Occipital lobe (tissue), 2 donors: ENCODE data around the gene ARMH2. TPM values are rescaled to one million over a fixed set of nuclear protein-coding genes. Genes with fewer than 3 reads are reported as not detected.

ENCODE experiments used
- DNase-seq: peaks from one replicate; lab custom pipeline; 2025; lab: John Stamatoyannopoulos, UW
- total RNA-seq: library from RNA; depleted of rRNA; stranded (reverse); fragments of >200 nt; gene quantifications from one replicate; pipeline ENCODE4 v1.2.3, GENCODE V29; 2014

The ARMH2 gene
- total RNA-seq = not detected

GRCh38 chr6:24798740-24799540 lies at the start of gene ARMH2:
ARMH2 (minus strand) TSS chr6:24798917; CDS start chr6:24798857, 60 bp downstream.
- DNase-seq = no peak

- DNase-seq = no peak
Observed at GRCh38 chr6:24848461-24848860, 49.7 kb upstream of the ARMH2 start.

DNA sequence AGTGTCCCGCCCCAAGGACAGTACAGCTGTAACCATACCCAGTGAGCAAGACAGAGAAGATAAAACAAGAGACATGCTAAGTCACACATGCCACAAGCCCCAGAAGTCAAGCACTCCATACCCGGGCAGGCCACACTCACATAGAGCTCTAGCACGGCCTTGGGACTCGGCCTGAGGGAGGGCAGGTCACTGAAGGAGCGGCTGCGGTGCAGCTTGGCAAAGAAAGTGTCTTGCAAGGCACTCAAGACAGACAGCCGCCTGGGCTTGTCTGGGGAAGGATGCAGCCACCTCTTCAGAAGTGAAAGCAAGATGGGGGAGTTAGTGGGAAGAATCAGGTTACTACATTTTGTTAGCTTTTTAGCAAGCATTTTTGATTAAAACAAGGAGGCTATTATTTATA lies 48.7 kb upstream of the ARMH2 start:
- DNase-seq = no peak

DNA sequence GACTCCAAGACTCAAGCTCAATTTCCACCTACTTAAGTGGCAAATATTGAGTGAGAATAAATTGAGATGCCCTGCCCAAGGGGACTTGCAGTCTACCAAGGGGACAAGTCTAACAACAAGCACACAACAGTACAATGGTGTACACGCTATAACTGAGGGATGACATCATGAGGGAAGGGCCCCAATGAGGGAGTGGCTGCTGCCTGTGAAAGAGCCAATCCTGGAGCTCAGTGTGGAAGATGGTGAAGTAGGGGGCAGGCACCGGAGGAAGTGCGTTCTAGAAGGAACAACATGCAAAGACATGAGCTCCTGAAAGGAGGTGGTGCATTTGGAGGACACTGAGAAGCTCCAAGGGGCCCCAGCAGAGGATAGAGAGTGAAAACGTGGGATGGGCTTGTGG lies 46.9 kb upstream of the ARMH2 start:
- DNase-seq = no peak

GRCh38 chr6:24844903-24845302 lies 46.2 kb upstream of the ARMH2 start:
- no peak for DNase-seq

DNA sequence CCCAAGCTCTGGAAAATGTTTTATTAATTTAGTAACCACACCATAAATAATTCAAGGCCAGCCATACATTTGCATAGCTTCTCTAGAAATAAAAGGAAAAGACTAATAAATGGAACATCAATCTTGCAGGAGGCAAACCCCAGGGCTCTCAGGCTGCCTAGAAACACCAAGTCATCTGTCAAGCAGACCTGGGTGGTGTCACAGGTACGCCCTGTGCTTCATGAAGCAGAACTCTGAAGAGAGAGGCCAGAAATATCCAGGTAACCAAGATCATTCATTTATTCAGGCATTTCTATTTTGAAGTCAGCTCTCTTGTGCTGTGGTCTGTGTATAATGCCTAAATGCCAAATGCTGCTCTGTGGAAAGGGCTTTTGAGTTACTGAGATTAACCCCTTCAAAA lies 45.3 kb upstream of the ARMH2 start:
- DNase-seq = no peak

DNA sequence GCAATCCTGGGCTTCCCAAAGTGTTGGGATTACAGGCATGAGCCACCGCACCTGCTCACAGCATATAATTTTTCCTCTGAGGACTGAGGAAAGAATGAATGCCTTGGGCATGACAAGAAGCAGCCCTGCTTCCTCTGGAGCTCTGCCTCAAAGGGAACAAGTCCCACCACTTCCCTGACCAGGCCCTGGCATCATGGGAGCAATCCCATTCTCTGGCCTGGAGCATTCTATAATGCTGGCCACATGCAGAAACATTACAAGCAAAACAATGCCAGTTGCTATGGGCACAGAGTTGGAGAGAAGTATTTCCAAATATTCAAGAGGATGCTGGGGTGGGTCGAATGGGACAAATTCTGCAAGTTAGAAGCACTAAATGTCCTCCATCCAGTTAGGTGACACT lies 41.5 kb upstream of the ARMH2 start:
- no peak for DNase-seq

DNA sequence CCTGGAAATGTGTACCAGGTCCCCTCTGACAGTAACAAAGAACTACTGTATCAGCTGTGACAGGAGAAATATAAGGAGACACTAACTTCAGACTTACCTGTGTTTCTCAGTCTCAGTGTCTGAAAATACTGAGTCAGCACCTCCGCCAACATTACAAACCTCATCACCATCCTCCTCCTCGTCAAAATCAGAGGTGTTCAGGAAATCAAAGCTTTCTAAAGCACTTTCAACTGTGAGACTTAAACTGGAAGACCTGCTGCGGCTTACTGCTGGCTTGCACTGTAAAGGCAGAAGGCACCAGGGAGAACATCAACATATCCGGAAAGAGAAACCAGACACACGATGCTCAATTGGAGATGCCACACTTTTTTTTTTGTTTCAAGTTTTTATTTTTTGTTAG lies 40.3 kb upstream of the ARMH2 start:
- no peak for DNase-seq

- DNase-seq = no peak
Observed at GRCh38 chr6:24838081-24838480, 39.4 kb upstream of the ARMH2 start.

- DNase-seq = no peak
Observed at GRCh38 chr6:24836109-24836508, 37.4 kb upstream of the ARMH2 start.

- DNase-seq = no peak
Observed at GRCh38 chr6:24833711-24834386, 35.1 kb upstream of the ARMH2 start.

GRCh38 chr6:24832794-24833193 lies 34.1 kb upstream of the ARMH2 start:
- no peak for DNase-seq

- no peak for DNase-seq
Observed at GRCh38 chr6:24831771-24832716, 33.3 kb upstream of the ARMH2 start.

DNA sequence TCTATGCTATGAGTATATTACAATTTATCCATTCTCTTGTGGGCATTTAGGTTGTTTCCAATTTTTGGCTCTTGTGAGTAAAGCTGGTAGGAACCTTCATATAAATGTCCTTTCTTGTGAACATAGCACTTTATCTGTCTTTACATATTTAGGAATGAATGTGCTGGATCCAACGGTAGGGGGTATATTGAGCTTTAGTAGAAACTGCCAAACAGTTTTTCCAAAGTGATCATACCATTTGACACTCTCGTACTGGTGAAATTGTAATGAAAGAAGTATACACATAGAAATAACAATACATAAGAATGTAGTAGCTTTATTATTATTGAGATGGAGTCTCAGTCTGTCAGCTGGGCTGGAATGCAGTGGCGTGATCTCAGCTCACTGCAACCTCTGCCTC lies 30.9 kb upstream of the ARMH2 start:
- no peak for DNase-seq

GRCh38 chr6:24827970-24828369 lies 29.3 kb upstream of the ARMH2 start:
- no peak for DNase-seq

GRCh38 chr6:24827162-24827561 lies 28.4 kb upstream of the ARMH2 start:
- DNase-seq = no peak

DNA sequence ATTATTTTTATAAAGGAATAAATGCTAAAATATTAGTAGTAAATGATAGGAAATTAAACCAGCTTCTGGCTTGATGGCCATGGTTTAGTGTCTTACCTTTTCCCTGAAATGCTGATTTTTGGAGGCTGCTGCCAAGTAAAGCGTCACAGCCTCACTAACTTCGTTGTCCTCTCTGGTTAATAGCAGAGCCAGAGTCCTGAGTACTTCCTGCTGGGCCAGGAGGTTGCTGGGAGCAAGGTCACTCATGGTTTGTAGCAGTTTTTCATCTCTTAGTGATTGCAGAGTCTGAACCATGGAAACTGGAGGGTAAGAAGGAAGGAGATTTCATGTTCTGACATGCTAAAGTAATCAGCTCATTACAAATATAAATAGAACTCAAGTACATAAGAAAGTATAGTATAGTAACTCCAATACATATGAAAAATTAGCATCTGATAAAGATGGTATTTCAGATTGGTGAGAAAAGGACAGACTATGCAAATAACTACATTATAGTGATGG lies 26.5 kb upstream of the ARMH2 start:
- DNase-seq = no peak

DNA sequence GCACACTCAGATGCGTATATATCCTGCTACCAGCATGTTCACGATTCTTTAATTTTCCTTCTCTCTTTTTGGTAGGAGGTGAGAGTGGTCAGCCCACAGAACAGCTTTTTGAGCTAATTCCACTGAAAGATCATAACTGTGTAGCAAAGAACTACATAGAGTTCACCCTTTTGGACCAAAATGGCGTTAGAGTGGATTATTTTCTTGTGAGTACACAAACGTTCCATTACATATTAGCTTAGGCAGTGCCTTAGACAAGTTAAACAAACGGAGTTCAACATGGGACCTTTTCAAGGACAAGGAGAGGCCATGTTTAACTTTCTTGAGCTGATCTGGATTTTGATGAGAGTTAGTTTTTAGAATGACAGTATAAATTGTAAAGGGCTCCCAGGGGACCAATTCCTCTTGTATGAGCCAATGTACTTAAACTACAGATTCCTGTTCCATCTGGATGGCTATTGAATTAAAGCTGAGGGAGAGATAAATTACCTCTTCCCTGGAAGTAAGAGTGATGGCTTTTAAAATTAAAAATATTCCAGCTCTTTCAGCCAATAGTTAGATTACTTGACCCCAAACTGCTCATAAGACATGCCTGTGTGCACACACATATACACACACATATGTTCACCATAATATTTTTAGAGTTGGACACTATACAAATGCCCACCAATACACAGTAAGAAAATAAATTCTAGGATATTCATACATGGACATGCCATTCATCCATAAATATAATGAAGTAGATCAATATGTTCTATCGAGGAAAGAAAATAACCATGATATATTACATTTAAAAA lies 25.6 kb upstream of the ARMH2 start:
- no peak for DNase-seq

DNA sequence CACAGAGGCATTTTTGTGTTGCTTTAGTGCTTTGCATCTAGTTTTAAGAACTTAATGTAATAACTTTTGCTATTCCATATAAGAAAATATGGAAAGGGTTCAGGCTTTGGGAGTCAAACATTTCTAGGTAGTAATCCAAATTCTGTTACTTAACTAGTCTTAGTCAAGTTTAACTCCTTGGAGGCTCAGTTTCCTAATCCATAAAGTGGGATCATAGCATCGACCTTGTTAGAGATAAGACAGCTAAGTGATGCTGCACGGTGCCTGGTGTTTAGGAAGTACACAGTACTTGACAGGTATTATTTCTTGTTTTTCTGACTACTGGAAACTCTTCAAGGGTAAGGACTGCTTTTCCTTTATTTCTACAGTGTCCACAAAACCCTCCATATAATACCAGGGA lies 24.5 kb upstream of the ARMH2 start:
- DNase-seq = no peak

DNA sequence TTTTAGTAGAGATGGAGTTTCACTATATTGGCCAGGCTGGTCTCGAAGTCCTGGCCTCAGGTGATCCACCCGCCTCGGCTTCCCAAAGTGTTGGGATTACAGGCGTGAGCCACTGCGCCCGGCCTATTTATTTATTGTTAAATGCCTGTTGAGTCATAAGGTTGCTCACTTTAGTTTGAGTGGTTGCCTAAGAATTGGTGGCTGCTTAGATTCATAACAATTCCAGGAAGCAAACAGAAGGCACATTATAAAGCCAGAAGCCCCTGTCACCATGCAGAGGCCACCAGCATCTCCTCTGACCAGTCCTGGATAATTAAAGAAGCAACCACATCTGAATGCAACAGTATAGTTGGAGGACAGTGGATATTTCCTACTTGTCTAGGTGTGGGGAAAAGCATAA lies 24.0 kb upstream of the ARMH2 start:
- DNase-seq = no peak

GRCh38 chr6:24821860-24822444 lies 23.2 kb upstream of the ARMH2 start:
- DNase-seq = no peak
